ENCODE data around the gene TRPV4.

The TRPV4 gene

DNA sequence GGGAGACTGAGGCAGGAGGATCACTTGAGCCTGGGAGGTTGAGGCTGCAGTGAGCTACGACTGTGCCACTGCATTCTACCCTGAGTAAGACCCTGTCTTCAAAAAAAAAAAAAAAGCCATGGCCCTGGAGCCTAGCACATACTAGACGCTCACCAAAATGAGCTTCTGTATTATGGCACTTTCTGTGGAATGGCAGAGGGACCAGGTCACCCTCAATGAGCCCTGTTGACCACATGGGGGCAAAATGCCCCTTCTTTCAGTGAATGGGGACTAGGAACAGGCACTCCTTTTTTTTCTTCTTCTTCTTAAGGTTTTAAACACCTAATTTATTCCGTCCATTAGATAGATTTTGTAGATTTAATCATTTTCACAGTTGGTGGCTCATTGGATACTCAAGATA lies 69.1 kb downstream of the TRPV4 start:
- DNase-seq (ENCODE audit: low read depth in 2 of 2, low spot score in 1 of 2), result no peak

DNA sequence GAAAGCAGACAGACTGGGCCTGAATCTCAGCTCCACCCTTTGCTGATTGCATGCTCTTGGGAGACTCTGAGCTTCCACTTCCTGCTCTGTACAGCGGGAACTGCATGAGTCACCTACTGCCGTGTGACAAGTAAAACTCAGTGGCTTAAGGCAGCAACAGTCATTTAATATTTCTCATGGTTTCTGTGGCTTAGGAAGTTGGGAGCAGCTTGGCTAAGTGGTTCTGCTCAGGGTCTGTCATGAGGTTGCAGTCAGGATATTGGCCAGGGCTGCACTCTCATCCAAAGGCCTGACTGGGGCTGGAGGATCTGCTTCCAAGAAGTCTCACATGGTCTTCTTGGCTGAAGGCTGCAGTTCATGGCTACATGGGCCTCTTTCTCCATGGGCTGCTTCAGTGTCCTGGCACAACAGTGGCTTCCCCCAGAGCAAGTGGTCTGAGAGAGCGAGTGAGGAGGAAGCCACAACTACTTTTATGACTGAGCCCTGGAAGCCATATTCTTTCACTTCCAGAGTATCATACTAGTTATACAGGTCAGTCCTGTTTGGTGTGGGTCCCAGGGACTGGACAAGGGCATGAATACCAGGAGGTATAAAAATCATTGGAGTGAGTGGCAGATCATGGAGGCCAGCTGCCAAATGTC lies 69.9 kb downstream of the TRPV4 start:
- DNase-seq (ENCODE audit: low read depth in 2 of 2, low spot score in 1 of 2), result no peak

DNA sequence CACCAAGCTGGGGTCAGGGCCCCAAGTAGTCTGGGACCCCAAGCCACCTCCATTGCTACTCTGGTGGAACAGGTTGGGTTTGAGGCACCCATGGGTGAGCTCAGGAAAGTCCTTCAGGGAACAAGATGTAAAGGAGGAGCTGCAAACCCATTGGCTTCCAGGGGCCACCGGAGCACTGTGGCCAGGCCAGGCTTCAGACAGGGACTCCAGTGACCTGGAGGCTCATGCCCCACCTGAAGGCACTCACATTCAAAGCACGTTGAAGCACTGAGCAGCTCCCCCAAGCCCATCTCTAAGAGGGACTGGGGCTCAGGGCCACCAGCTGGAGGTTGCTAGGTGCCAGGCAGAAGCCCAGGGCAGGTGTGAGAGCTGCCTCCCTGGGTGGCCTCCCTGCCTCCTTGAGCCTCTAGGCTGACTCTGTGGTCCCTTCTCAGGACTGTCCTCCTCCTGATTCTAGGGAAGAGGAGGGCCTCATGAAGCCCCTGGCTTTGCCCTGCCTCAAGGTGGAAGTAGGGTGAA lies 70.5 kb downstream of the TRPV4 start:
- no peak for DNase-seq (ENCODE audit: low read depth in 2 of 2, low spot score in 1 of 2)

DNA sequence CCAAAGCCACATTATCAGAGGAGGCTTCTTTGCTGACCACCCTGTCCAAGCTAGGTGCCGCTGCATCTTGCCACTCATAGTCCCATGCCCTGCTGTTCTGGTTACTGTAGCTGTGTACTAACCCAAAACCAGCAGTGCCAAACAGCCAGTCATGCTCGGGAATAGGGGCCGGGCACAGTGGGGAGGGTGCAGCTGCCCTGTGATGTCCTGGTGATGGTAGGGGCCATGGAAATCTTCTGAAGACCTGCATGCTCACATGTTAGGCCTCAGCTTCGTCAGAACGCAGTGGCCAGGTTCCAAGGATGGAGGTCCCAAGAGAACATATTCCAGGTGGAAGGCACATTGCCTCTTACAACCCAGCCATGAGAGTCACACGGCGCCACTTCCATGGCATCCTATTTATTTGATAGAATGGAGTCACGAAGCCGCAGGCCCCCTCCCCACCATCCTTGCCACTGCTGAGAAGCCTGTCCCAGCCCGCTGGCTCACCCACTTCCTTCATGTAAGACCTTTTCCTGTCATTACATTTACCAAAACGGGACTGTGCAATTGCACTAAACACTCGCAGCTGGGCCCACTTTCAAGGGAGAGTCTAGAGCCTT lies 71.0 kb downstream of the TRPV4 start:
- no peak for DNase-seq (ENCODE audit: low read depth in 2 of 2, low spot score in 1 of 2)

DNA sequence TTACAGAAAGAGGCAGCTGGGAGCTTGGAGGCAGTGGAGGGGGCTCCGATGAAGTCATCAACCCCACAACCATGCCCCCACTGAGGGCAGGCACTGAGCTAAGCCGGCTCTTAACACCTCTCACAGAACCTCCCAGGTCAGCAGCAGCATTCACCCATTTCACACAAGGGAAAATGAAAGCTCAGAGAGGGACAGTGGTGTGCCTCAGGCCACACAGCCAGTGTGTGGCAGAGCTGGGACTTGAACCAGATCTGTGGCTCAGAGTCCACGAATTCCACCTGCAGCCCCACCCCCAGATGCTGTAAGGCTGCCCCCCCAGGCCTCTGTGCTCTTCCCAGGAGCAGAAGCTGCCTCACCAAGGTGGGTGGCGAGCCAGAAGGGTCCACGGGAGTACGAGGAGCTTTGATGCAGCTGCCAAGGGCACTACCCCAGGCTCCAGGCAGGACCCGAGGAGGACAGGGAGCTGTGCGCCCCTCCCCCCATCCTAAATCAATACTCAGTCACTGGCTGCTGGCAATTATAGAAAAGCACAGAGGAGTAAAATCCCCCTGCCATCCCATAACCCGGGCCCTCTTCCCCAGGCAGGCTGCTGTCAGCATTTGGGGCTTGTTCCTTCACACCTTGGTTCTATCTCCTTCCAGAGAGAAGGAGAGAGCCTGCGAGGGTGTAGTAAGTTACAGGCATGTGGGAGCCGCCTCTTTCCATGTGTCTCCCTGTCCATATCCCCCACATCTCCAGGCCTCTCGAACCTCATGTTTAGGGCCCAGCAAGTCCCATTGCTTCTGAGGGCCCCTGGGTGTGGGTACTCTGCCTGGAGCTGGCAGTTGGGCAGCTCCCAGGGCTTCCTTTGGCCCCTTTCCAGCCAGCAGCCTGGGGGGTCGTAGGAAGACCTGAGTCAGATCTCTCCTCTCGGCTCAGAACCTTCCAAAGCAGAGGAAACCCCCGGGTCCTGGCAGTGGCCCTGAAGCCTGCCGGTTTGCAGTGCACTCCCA lies 72.0 kb downstream of the TRPV4 start:
- DNase-seq (ENCODE audit: low read depth in 2 of 2, low spot score in 1 of 2), result no peak

DNA sequence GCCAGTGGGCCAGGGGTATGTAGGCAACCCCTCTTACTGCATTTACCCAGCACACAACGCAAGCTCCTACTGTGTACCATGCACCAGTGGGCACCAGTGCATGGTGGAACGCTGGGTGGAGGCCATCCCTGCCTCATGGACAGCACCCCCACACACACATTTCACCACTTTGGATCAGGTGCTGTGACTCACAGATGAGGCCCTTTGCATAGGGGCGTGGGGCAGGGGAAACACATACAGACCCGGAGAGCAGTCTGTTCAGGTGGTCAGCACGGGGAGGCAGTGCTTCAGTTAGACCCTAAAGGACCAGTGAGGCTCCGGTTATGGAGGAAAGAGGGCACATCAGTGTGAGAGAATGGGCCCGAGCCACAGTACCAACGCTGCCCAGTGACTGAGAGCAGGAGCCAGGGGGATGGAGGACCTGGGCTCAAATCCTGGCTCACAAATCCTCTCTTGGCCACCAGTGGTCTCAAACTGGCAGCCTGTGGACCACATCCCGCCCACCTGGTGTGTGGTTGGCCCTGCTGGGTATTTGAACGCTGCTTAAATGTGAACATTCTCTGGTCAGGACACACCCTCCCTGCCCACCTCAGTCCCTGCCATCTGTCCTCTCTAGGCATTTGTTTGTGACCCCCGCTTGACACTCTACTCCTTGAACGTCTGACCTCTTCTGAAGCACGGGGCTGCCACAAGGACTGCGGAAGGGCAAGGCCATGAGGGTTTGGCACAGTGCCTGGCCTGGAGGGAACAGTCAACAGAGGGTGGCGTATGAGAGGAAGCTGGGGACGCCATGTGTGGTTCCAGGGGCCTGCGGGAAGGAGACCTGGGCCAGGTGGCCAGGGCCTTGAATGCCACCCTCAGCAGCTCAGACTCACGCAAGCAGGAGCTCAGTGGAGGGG lies 72.9 kb downstream of the TRPV4 start:
- DNase-seq (ENCODE audit: low read depth in 2 of 2, low spot score in 1 of 2), result no peak

DNA sequence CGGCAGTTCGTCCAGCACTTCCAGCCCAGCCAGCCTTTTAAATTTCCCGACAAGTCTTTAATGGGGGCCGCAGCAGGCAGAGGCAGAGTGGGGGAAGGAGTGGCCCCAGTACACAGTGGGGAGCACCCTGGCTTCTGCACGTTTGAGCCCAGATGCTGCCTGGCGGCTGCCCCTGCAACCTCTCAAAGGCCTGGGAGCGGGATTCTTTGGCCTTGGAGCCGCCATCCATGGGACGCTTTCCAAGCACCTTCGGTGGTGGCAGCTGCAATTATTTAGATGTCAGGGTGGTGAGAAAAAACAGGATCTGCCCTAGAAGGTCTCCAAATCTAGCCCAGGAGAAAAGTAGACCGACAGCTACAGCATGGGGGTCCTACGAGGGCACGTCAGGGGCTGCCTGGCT lies 73.6 kb downstream of the TRPV4 start:
- DNase-seq (ENCODE audit: low read depth in 2 of 2, low spot score in 1 of 2), result no peak

DNA sequence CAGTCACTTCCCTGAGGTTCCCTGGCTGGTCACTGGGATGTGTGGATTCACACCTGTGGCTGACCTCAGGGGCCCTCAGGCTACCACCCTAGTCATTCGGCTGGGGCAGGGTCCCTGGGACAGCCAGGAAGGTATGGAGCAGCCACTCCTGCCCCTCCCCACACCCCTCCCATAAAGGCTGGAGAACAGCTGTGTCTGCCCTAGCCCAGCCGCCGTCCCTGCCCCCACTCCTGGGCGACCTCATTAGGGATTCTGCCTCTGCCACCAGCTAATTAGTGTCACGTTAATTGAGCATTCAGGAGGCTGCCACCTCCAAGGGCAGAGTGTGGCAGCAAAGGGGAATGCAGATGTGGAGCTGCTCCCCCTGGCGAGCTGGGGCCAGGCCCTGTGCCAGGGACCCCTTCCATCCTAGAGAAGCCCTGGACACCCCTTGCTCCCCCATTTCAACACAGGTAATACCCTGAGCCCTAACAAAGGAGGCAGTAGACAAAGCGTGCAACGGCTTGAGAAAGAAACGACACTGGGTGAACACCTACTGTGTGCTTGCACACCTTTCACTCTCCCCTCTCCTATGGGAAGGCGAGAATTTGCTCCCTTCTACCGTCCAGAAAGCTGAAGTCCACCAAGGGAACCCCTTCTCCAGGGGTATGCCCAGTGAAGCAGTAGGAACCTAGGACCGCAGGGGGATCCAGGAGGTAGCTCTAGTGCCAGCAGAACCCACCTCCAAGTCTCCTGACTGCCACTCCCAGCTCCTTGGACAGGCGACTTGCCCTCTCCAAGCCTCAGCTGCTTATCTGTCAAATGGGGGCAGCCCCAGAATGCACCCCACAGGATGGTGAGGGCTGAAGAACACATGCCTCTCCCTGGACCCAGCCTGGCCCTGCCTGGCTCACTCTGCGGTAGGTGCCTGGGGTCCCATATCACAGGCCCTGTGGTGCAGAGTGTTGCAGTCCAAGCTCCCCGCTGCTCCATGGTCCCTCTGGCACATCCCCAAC lies 74.5 kb downstream of the TRPV4 start:
- no peak for DNase-seq (ENCODE audit: low read depth in 2 of 2, low spot score in 1 of 2)

DNA sequence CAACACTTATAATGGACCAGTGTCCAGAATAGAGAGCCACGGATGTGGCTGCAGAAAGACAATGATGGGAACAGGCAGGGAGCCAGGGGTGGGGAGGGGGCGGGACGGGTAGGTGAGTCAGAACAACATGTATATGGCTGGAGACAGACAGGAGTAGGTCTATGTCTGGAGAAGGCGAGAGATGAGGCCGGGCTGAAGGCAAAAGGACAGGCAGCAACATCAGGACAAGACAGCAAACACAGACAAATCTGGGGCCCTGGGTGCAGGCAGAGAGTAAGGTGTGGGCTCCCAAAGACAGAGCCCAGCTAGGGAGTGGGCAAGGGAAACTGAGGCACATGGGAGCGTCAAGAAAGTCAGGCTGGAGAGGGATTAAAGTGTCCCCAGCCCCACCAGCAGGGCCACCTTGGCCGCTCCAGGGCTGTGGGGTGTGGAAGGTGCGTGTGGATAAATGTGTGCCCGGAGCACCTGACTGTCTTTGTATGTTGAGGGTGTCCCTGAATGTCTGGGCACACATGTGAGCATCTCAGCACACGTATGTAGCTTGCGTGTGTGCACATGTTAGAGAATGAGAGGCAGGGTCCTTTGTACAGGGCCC lies 75.4 kb downstream of the TRPV4 start:
- no peak for DNase-seq (ENCODE audit: low read depth in 2 of 2, low spot score in 1 of 2)

DNA sequence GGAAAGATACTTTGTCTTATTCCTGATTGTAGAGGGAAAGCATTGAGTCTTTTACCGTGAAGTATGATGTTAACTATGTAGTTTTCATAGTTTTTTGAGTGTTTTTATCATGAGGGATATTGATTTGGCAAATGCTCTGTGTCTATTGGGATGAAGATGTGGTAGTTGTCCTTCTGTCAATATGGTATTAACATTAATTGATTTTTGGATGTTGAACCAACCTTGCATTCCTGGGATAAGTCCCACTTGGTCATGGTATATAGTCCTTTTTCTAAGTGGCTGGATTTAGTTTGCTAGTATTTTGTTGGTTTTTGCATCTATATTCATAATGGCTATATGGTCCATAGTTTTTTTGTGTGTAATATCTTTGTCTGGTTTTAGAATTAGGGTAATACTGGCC lies 76.7 kb downstream of the TRPV4 start:
- DNase-seq (ENCODE audit: low read depth in 2 of 2, low spot score in 1 of 2), result no peak

DNA sequence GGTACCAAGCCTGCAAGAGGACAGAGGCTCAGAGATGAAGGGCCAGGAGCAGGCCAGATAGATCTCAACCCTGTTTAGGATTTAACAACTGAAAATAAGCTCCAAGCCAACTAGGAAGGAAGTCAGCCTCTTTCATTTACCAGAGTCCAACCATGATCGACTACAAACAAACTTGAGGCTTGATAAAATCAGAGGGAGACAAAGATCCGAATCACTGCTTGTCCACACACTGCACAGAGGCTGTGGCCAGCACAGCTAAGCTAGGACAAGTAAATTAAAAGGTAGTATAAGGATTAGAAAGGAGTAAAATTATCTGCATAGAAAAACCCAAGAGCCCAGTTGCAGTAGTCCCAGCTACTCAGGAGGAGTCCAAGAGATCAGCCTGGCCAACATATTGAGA lies 79.2 kb downstream of the TRPV4 start:
- DNase-seq (ENCODE audit: low read depth in 2 of 2, low spot score in 1 of 2), result no peak

DNA sequence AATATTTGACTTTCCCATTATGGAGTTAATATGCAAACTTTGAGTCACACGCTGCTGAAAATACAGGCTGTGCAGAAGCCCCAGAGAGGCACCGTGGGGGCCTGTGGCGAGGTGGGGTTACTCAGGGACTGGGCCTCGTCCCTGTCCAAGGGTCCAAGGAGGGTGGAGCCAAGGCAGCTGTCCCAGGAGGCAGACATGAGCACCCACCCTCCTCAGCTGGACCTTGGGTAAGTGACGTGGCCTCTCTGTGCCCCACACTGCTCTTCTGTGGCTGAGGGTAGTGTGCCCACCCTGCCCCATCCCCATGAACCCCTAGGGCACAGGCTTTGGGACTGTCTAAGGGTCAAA lies 80.2 kb downstream of the TRPV4 start:
- no peak for DNase-seq (ENCODE audit: low read depth in 2 of 2, low spot score in 1 of 2)

DNA sequence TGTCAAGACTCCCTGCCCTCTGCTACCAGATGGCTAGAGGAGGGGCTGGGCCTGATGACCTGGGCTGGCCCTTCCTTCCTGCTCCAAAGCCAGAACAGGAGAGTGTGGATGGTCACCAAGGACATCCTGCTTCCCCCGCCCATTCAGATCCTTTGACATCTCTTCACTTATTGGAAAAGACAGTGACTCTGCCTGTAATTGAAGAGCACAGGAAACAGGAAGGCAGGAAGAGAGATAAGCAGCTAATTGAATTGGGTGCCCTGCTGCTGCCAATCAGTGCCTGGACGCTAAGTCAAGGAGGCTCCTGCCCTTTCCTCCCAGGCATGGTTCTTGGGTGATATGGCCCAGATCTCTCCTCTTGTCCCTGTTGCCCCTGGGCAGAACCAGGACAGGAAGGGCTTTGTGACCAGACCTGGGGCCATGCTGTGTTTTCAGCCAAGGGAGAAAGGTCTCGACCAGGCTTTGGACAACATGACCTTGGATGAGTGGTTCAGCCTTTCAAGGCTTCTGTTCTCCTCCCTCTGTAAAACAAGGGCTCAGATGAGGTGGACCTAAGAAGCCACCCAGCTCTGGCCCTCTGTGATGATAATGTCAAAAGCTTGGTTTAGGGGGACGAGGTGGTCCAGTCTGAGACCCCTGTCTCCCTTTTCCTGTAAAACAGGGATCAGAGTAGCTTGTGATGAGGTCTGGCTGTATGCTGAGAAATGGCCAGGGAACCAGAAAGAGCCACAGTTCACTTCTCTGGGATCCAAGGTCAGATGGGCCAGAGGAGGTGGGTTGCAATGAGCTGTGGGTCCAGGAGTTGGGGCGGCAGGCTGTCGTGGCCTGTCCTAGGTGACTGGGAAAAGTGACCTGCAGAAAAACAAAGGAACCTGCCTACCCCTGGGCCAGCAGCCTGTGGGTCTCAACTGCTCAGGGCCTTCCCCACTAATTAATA lies 80.8 kb downstream of the TRPV4 start:
- no peak for DNase-seq (ENCODE audit: low read depth in 2 of 2, low spot score in 1 of 2)

DNA sequence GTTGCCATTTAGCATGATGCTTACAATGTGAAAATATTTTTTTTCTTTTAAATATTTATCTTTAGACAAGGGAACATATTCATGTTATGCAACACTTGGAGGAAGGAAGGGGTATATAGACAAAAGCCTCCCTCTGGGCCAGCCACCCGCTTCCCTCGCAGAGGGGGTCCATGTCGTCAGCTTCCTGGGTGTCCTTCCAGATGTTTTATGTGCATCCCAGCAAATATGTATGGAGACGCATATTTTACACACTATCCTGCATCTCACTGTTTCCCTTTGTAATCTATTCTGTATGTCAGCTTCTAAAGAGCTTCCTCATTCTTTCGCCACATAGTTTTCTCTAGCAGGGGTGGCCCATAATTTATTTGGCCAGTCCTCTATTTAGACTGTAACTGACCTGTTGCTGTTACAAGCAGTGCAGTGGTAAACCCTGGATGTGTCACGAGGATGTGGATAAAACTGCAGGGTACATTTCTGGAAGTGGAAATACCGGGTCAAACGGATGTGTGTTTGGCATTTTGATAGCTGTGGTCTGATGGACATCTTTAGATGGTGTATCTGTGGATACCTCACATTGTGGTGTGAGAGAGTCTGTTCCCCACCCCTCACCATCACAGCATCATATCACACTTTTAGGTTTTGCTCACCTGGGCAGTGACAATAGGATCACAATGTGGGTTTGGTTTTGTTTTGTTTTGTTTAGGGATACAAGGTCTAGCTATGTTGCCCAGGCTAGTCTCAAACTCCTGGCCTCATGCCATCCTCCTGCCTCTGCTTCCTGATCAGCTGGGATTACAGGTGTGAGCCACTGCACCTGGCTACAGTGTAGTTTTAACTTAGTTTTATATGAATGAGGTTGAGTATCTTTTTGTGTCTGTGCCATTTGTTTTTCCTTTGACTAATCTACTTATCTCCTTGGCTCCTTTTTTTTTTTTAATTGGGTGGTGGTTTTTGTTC lies 87.9 kb downstream of the TRPV4 start:
- no peak for DNase-seq (ENCODE audit: low read depth in 2 of 2, low spot score in 1 of 2)

DNA sequence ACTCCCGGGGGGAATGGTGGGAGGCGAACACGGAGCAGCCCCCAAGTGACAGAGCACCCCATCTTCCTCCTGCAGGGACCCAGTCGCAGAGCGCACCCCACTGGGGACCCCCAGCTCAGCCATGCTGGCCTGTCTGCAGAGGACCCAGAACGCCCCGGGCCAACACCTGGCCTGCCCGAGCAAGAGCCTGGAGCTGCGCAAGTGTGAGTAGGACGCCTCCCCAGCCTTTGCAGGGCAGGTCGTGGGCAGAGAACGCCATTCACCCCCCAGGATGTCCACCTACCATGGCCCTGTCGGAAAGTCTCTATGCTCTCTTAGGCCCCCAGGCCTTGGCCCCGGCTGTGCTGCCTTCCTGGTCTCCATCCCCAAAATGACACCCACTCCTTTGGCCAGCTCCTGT lies 89.2 kb downstream of the TRPV4 start:
- DNase-seq (ENCODE audit: low read depth in 2 of 2, low spot score in 1 of 2), result no peak

DNA sequence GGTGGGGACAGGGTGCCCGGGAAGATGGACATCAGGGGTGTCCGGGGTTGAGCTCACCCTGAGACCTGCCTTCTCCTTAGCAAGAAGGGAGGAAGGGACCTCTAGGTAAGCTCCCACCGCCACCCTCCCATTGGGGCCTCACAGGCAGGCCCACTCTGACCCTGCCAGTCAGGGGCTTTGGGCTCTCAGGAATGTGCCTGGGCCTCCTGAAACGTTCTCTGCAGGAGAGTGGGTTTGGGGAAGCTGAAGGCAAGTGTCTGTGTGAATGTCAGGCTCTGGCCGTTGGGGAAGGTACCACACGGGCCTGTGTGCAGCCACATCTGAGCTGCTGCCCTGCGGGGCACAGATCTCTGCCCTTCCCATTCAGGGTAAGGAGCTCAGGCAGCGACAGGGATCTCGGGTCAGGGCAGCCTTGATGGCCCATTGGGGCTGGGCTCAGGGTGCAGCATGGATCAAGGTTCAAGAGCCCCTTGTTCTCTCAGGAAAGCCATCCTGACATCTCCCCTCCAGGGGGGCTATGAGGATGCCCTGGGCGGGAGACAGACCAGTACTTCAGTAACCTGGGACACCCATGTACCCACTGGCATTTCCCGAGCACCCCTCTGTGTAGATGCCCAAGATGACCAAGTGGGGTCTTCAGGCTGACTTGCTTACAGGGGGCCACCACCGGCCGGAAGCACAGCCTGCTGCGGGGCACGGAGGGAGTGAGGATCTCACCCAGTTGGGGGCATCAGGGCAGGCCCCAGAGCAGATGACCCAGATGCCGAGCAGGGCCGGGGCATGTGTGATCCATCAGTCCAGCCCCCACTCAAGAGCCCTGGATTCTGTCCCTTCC lies 89.9 kb downstream of the TRPV4 start:
- no peak for DNase-seq (ENCODE audit: low read depth in 2 of 2, low spot score in 1 of 2)

Data from stimulated activated CD8-positive, alpha-beta memory T cell treated with anti-CD3 and anti-CD28 coated beads, Interleukin-4, amount 100 ng/mL, for 1 hour (primary cell).